HL-60/S4 (cell line): ENCODE data around the gene ACP4.

Source experiments
- in situ Hi-C: fragments of 300-500 bp; cut with MboI; formaldehyde crosslinking; loops from 2 replicates; pipeline ENCODE4 v1.14.3; 2022; ENCODE audit warnings: low sequenced_read_pairs

ACP4 gene

GRCh38 chr19:50839712-50840655 is 49.8 kb downstream of the ACP4 start:
- in situ Hi-C loops = no loop called here

- in situ Hi-C loops = no loop called here
Observed at GRCh38 chr19:50842130-50842529, 51.9 kb downstream of the ACP4 start.

- in situ Hi-C loops = no loop called here
Observed at GRCh38 chr19:50843205-50843604, 53.0 kb downstream of the ACP4 start.

- in situ Hi-C loops = no loop called here
Observed at GRCh38 chr19:50843701-50844221, 53.5 kb downstream of the ACP4 start.

GRCh38 chr19:50844296-50844935 is 54.2 kb downstream of the ACP4 start:
- in situ Hi-C loops = no loop called here
